Measurements from ENCODE around the gene CACNG5. TPM values are rescaled to one million over a fixed set of nuclear protein-coding genes. Genes with fewer than 3 reads are reported as not detected.
"Not testable (repeated sequence)": the region's sequence is repeated elsewhere in the genome, so short reads cannot be mapped to it uniquely, and the experiment has no call there.

The CACNG5 gene
- total RNA-seq, 2 donors from 2014 or later: not detected

DNA sequence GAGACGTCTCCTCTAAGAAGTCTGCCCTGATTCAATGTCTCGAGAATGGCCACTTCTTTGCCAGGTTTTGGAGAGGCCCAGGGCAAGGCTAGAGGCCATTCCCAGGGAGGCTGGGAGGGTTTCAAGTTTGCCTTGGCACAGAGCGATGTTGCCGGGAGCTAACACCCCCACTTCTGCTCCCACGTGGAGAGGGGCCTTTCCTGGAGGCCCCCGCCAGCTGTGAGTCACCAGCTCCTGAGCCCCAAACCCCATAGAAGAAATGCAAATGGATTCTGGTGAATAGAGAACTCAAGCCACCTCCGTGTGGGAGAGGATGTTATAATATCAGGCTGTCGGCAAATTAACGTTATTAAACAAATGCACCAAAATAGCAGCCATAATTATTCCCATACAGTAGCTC is 62.2 kb downstream of the CACNG5 start:
- no peak for ATAC-seq
- intact Hi-C loops (cut with DNase I): no loop called here
- no peak for DNase-seq

DNA sequence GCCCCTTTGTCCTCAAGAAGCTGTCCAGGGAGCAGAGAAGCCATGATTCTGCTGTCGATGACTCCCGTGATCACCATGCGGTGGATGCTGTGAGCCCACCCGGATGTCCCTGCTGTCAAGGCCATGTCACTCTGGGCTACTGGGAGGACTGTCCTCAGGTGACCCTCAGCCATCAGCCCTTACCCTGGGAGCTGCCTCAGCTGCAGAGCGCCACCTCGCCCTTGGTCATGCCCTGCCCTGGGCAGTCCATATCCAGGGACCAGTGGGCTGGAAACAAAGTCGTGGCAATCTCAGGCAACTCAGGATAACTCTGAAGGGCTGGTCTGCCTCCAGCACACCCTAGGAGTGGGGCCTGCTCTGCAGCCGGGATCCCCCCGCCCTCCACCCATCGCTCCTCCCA is 63.6 kb downstream of the CACNG5 start:
- no peak for ATAC-seq
- no peak for DNase-seq
- intact Hi-C loops (cut with DNase I): no loop called here

DNA sequence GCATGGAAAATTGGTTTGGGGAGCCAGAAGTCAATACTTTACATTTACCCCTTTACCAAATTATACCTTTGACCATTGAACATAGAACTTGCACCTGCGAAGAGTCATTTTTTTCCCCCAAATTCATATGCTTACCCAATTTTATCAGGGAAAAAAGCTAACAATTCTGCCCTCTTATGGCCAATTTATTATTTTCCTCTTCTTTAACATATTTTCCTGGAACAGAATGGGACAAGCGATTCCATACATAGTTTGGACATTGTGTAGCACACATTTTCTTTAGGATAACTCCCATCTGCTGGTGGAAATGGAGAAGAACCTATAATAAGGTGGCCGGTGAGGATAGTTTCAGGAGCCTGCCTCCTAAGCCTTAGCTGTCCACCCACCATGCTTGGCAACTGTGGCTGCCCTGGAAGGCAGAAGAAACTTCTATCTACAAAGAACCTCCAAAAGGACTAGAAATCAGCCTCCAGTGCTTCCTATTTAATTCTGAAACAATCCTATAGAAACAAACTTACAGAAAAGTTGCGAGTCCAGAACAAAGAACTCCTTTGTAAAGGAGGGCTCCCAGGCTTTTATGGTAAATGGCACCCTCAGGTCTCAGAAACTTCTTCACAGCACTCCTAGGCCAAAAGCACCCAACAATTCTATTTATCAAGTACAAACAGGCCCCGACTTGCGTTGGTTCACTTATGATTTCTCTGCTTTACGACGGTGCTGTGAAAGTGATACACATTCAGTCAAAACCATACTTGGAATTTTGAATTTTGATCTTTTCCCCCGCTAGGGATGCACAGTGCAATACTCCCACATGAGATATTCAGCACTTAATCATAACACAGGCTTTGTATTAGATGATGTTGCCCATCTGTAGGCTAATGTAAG is 65.5 kb downstream of the CACNG5 start:
- ATAC-seq (no peak), DNase-seq (no peak)
- intact Hi-C loops (cut with DNase I): no loop called here

GRCh38 chr17:66903296-66903695 is 68.4 kb downstream of the CACNG5 start:
- intact Hi-C loops (cut with DNase I); DNase-seq; ATAC-seq: not testable (repeated sequence)

- ATAC-seq (no peak), DNase-seq (no peak)
- intact Hi-C loops (cut with DNase I): no loop called here
Observed at GRCh38 chr17:66903781-66904180, 68.9 kb downstream of the CACNG5 start.

- peak; percentile 63 for DNase-seq
- ATAC-seq: peak; percentile 76 to 84
- intact Hi-C loops (cut with DNase I): loop anchor here in 1 of 2 donors (5.0 kb wide), 1 partner anchor 188 kb away; no protein-coding TSS in a partner anchor
Observed at GRCh38 chr17:66904760-66905624, 70.1 kb downstream of the CACNG5 start.

DNA sequence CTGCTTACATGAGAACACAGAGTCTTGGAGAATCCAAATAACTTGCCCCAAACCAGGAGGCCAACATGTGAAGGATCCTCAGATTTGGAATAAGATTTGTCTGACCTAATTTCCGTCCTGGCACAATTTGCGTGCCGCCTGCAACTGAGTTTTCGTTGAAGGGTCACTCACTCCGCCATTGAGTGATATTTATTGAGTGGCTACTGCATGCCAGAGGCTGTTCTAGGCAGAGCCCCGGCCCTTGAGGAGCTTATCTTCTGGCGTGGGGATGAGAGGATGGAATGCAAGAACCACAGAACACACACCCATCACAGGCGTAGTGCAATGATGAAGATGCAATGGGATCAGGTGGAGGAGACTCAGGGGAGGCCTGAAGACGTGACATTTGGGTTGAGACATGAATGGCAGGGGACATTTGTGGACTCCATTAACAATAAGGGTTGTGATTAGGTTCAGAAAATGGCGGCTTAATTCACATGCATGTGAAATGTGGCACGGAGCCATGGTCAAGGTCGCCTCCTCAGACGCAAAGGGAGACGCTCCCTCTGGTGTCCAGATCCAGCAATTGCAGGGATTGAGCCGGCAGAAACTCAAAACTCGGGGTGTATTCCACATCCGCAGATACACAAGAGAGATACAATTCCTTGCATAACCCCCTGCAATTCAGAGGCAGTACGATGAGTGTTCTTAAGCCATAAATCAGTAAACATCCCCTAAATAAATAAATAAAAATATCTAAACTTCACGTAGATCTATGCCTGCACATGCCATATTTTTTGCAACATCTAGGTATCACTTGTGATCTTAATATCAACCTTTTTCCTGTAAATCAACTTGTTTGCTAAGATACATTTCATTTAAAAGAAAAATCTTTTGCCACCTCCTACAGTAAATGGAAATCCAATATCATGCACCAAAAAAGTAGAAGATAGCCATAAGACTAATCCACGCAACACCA is 71.7 kb downstream of the CACNG5 start:
- ATAC-seq: peak; percentile 7 to 21
- intact Hi-C loops (cut with DNase I): loop anchor here (1.0 to 5.0 kb wide), 2 partner anchors 189 to 190 kb away; no protein-coding TSS in a partner anchor
- DNase-seq: peak; percentile 88

- DNase-seq: no peak
- no peak for ATAC-seq
- intact Hi-C loops (cut with DNase I): loop anchor here in 1 of 2 donors (5.0 kb wide), 1 partner anchor 193 kb away; no protein-coding TSS in a partner anchor
Observed at GRCh38 chr17:66909804-66910373, 75.0 kb downstream of the CACNG5 start.

- DNase-seq (no peak), ATAC-seq (no peak)
- intact Hi-C loops (cut with DNase I): no loop called here
Observed at GRCh38 chr17:66910651-66911285, 75.9 kb downstream of the CACNG5 start.

GRCh38 chr17:66915204-66915611 is 80.3 kb downstream of the CACNG5 start:
- ATAC-seq (peak; percentile 55 to 74), DNase-seq (no peak)
- intact Hi-C loops (cut with DNase I): no loop called here

GRCh38 chr17:66915792-66916191 is 80.9 kb downstream of the CACNG5 start:
- intact Hi-C loops (cut with DNase I): no loop called here
- no peak for DNase-seq
- ATAC-seq: no peak

- intact Hi-C loops (cut with DNase I): no loop called here
- no peak for DNase-seq
- no peak for ATAC-seq
Observed at GRCh38 chr17:66916946-66917345, 82.0 kb downstream of the CACNG5 start.

- ATAC-seq (no peak), DNase-seq (no peak)
- intact Hi-C loops (cut with DNase I): no loop called here
Observed at GRCh38 chr17:66918896-66919295, 84.0 kb downstream of the CACNG5 start.

DNA sequence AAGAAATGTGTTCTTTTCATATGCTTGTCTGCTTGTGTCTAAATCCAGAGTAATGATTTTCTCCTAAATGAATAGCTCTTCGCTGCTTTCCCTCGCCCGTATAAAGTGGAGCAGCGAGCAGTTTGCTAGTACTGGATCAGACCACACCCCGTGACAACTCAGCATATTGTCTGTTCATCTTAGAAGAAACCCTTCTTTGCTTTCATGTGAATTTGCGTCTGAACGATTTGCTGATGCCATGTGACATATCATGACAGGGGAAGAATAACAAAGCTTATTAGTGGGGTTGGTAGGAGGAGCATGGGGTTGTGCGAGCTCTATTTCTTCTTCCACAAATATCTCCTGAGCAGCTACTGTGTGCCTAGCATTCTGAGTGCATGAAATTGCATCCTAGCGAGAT is 85.5 kb downstream of the CACNG5 start:
- no peak for DNase-seq
- intact Hi-C loops (cut with DNase I): no loop called here
- ATAC-seq: no peak

GRCh38 chr17:66920950-66921349 is 86.0 kb downstream of the CACNG5 start:
- no peak for DNase-seq
- intact Hi-C loops (cut with DNase I): no loop called here
- no peak for ATAC-seq

GRCh38 chr17:66923886-66924285 is 89.0 kb downstream of the CACNG5 start:
- intact Hi-C loops (cut with DNase I): no loop called here
- DNase-seq (no peak), ATAC-seq (no peak)

DNA sequence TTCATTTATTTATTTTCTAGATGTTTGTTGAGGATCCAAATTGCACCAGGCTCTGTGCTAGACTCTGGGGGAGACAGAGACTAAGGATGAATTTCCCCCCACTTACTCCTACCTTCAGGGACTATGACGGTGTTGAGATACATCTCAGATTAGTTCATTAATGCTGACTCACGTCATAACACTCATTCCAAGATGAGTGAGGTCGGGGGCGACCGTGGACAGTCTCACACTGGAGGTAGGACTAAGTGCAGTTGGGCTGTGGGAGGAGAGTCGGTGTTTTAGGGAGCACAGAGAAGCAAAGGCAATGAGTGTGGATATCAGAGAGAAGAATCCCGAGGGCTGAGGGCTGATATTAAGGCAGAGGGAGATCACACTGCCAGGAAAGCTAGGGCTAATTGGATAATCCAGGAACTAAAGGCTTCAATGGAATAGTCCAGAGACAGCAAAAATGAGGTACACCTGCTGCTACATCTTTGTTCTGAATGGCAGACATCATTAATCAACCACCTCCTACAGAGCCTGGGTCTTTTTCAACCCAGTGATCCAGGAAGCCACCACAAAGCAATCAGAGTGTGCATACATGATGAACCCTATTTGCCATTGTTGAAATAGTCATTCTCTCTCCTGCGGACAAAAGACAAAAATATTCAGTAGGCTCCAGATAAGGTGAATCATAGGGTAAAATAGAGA is 91.0 kb downstream of the CACNG5 start:
- DNase-seq: no peak
- intact Hi-C loops (cut with DNase I): no loop called here

More for the DNA sequence above, 91.0 kb downstream of the CACNG5 start:
- ATAC-seq: no peak
